Iris pigment epithelial cell (primary cell): ENCODE measurements around the gene SPOCK1.

Experiments
- DNase-seq: peaks from one replicate; pipeline ENCODE4 v3.0.0-alpha.2; 2011; ENCODE audit warnings: low read depth

The SPOCK1 gene

DNA sequence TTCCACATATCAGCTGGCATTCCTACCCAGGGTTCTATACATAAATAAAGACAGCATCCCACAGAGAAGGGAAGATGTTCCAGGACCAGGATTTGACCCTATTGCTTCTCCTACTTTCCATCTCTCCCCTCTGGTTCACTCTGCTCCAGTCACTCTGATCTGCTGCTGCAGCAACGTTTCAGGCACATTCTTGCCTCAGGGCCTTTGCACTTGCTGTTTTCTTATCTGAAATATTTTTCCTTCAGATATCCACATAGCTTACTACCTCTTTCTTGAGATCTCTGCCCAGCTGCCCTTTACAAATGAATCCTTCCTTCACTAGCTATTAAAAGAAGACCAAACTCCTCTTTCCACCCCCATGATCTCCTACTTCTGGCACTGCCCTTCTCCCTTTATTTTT lies 204.5 kb downstream of the SPOCK1 start:
- DNase-seq = no peak

DNA sequence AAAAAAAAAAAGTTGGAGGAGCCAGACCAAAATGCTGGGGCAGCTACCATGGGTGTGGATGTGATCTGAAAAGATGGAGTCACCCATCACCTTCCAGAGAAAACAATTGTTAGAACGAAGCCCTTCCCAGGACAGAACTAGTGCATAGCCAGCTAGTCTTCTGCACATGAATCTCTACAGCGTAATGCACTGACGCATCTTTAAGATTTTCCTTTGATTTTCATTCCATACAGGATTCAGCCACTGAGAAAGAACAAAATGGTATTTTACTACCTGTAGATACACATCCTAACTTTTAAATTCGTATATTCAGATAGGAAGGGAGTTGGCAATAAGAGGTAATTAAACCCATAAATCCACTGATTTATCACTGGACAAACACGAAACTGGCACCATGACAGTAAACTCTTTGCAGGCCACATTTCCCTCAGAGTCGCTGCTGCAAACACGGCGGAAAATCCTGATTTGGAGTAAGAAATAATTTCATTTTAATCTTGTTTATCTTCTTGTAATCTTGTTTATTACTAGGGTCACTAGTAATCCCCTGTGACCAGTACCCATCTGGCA lies 206.6 kb downstream of the SPOCK1 start:
- DNase-seq = no peak

DNA sequence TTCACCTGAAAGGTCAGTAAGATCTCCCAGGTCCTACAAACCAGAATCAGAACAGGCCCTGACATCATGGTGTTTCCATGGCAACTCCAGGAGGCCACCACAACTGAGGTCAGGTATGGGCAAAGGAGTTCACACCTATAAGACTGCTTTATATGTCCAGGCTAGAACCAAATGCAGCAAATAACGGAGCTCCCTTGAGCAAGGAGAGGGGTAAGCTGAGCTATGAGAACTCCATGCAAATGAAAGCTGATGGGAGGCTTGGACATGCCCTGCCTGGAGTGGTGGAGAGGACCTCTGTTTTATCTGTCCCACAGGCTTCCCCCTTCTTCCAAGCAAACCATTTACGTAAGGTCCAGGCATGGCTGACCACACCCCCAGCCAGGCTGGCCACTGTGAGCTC lies 207.7 kb downstream of the SPOCK1 start:
- no peak for DNase-seq

DNA sequence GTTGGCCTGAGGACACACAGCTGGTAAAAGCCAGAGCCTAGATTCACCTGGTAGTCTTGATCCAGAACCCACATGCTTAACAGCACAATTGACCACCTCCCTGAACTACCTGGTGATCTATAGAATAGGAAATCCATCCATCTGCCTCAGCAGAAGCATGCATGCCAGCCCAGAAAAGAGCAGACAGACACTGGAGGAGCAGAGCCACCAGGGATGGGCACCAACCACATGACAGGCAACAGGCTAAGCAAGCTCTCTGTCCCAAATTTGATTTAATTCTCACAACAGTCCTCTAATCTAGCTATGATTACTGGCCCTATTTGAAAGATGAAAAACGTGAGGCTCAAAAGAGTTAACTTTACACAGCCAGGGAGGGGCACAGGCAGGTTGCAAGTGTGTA lies 208.1 kb downstream of the SPOCK1 start:
- no peak for DNase-seq

DNA sequence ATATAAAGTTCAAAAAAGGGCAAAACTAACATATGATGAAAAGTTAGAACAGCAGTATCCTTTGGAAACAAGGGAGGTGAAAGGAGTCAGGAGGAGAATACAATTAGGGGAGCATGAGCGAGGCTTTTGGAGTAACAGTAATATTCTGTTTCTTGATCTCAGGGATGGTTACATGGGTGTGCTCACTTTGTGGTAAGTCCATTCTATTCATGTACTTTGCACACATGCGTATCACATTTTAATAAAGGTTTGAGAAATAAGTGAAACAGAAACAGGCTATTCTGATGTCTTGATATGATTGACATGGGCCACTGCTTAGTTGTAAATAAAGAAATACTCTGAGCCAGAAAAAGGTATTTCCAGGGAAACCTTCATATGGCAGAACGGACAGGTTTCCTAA lies 208.8 kb downstream of the SPOCK1 start:
- no peak for DNase-seq

DNA sequence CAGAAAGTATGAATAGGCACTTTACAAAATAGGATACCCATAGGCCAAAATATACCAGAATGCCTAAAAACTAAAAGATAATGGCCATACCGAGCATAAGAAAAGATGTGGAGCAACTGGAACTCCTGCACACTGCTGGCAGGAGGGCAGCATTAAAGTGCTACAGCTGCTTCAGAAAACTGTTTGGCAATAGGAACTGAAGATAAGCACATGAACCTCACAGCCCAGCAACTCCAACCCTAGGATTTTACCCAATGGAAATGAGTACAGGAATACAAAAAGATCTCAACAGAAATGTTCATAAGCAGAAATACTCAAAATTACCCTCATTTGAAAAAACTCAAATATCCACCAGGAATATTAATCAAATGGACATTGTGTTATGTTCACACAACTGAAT lies 209.3 kb downstream of the SPOCK1 start:
- DNase-seq = no peak

DNA sequence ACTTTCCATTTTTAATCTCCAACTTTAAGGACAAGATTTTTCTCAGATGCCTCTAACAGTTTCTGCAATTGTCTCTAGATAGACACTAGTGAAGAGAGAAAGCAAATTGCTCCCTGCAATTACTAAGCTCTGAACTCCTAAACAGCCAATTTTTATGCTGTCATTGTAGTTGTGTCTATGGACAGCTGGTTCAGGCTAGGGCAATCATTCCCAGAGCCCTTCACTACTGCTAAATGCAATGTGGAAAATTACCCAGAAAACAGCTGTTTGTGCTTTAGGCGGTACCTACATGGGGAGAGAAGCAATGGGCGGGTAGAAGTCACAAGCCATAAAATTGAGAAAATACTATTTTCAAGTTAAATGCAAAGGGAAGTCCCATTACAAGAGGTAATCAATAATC lies 211.6 kb downstream of the SPOCK1 start:
- no peak for DNase-seq

DNA sequence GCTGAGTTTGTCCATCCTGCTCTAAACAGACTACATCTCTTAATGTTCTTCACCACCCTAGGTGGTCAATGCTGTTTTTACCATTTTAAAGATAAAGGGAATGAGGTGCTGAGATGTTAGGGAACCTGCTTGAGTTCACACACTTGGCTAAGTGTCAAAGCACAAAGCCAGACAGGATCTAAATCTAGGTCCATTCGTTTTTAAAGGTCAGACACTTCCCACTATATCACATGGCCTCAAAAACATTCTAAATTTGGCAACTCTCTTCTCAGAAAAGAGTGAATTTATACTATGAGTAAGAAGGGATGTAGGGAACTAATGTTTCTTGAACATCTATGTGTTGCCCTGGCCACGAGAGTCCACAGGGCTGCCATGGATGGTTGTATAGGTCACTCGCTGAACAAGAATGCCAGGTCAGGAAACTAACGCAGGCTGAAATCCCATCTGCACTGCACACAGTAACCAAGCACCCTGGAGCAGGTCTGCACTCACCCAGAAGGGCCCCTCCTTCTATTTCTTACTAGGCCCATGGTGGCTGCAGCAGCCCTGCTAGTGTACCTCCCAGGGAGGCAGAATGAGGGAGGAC lies 213.0 kb downstream of the SPOCK1 start:
- DNase-seq = no peak

DNA sequence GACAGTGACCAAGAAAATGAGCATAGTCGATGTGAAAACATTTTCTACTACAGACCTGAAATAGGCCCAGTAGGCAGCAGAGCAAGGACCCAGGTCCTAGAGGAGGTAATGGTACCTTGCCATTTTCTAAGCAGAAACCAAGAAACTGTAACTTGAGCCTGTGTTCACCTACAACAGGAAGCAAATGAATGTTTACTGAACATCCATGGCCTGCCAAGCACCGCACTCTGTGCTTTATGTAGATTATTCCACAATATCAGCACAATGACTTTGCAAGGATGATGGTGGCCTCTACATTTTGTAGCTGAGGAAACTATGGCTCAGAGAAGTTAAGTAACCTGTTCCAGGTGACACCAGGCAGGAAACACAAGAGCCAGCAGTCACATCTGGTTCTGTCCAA lies 215.3 kb downstream of the SPOCK1 start:
- no peak for DNase-seq

DNA sequence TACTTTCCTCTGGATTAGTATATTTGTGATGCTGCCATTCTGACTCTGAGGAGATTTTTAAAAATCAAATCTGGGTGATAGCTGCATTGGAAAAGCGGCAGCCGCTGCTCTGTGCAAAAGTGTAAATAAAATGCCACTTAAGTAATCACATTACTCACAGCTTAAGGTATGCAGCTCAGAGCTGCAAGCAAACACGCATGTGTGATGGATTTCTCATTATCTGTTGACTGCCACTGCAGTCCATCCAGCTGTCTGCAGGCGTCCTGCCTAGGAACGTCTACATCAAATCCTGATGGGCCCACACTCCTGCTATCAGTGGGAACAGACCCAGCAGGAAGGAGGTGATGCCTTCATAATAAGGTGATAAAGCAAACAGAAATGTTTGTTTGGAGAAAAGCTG lies 216.9 kb downstream of the SPOCK1 start:
- DNase-seq = peak; percentile 18

DNA sequence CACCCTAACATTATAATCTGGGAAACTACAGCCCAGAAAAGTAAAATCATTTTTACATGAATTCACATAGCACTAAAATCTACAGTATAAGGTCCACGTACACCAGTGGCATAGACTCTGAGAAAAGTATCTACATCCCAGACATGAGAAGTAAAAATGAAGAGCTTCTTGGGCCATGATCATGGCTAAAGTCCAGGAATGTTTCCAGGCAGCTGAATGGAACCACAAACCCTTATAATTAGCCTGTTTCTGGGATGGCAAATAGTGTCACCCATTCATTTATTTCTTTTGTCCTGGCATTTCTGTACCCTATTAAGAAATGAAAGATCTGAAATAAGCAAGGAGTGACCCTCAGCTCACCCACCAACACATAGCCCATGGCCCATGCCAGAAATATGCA lies 217.9 kb downstream of the SPOCK1 start:
- no peak for DNase-seq

DNA sequence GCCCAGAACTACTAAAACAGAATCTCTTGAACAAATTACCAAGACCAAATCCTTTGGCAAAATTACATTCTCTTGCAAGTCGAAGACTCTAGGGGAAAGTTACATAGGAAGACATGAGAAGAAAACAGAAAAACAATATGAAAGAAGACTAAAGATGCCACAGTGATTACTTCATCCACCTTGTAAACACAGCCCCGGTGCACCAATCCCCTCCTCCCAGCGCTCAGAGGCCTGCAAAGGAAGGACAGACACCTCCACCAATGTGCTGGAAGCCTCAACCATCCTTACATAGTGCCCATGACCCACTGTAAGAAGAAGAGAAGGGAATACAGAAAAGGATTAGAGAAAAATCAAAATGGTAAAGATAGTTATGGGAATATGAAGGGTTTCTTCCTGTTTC lies 218.5 kb downstream of the SPOCK1 start:
- no peak for DNase-seq

DNA sequence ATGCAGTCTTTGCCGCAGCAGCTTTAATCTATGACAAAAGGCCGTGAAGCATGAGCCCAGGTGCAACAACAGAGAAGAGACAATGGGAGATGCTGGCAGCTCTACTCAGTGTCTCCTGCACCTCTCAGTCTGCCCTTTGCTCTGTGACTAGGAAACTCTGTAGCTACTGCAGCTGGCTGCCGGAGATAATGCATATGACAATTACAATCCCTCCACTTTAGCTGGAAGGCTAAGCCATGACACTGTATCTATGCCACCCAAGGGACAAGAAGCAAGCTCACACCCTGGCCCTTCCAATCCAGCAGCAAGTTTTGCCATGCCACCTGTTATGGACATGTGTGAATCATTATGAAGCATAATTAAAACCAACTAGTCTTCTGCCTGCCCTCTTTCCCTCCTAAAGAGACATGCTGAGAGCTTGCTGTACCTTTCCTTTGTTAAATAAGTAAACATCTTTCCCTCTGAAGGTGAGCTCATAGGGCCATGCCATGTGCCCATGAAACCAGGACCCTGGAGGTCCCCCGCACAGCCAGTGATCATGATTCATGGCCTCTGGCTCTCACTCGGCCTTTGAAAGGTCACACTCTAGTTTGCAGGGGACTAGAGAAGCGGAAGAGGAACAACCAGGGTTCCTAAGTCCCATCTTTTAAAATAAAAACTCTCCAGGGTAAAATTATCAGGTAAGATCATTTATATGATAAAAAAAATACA lies 219.4 kb downstream of the SPOCK1 start:
- no peak for DNase-seq

DNA sequence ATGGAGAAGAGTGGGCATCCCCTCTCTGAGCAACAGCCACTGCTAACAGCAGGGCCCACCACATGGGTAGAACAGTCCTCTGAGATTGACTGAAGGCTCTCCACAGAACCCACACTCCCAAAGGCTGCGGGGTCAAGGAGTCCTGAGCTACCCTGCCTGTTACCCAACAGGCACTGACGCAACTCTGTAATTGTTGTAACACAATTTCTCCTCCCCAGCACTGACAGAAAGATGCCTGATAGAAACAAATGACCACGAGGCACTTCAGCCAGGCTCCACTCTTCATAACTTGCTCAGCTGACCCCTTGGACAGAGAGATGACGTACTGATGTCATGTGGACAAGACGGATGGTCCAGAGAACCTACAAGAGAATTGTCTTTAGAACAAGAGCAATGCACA lies 220.7 kb downstream of the SPOCK1 start:
- DNase-seq = no peak

DNA sequence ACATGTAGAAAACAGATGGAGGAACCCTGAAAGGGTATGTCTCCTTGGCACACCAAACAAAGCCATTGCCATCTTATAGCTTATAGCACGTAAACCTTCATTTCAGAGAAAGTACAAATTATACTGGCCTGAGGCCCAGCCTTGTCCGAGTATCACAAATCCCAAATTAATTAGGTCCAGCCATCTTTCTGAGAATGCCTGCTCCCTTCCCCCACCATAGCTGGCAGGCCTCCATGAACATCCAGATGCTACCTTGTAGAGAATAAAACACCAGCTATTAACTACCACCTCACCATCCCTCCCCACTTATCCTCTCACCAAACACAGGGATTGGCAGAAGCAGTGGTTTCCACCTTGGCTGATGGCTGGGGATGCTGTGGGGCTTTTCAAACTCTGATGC lies 224.0 kb downstream of the SPOCK1 start:
- DNase-seq = no peak

DNA sequence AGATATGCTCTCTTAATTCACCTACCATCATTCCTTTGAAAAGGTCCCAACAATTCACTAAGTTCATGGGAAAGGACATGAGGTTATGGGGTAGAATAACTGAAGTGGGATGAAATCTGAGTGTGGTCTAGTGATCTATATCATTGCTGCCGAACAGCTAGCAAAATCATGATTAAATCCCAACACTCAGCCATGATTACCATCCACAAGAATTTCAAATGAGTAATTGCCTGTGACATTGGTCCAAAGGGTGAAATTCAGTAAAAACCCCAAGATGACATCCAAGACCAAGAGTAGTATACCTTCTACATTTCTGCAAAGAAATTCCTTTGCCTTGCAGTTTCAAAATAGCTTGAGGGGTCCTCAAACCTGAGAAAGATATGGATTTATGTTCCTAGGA lies 225.6 kb downstream of the SPOCK1 start:
- no peak for DNase-seq

DNA sequence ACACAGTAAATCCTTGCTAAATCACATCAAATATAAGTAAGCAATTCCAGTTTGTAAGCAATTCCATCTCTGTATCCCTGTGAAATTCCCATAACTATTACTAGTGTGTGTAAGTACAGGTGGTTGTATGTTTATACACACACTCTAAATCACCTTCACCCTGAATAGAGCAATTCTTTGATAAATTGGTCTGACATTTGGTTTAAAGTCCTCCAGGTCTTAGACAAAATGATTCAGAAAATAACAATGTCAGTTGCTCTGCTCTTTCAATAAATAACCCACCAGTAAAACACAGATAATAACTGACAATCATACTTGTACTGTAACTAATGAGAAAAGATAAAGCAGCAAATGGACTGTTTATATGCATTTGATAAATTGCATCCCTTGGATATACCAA lies 226.3 kb downstream of the SPOCK1 start:
- DNase-seq = no peak

DNA sequence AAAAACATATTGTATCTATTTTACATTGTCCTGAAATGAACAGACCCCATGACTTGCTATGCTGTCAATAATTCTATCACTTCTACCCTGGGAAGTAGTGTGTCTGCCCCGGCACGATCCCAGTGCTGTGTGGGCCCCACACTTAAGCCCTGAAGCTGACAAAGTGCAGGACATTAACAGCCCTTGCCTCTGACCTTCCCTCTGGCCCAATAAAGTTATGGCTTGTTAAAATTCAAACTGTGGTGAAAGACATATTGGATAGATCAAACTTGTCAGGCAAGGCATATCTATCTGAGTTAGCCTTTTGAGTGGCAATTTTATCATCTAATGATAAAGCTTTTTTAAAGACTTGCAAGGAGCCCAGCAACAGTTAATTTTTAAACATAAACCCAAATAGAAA lies 229.2 kb downstream of the SPOCK1 start:
- no peak for DNase-seq

DNA sequence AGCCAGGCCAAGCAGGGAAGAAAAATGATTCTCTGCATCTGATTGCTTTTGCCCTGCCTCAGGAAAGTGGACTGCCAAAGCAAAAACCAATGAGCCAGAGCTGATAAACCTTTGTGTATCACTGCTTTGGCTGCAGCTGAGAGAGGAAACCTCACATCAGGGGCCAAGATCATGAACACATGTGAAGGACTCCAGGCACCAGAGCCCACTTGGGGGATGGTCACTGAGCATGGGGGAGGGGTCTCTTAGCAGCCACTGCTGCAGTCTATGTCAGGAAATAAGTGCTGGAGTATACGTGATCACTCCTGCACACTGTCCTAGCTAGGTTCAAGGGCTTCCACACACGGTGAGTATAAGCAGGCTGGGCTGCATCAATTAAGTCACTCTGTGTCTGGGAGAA lies 229.9 kb downstream of the SPOCK1 start:
- no peak for DNase-seq

DNA sequence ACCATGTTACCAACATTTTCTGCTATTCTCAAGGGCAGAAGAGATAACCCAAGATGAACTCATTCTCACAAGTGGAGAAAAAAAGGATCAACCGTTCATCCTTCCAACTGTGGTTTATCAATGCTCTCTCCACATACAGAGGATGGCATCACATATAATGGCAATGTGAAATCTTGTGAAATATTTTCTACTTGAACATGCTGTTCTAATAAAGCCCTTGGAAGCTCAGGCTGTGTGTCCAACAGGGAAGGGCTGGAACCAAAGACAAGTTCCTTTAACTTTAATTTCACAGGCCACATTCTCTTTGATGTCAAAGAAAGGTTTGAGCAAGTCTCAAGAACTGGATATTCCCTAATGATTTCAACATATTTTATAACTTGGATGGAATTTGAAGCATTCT lies 230.5 kb downstream of the SPOCK1 start:
- no peak for DNase-seq

DNA sequence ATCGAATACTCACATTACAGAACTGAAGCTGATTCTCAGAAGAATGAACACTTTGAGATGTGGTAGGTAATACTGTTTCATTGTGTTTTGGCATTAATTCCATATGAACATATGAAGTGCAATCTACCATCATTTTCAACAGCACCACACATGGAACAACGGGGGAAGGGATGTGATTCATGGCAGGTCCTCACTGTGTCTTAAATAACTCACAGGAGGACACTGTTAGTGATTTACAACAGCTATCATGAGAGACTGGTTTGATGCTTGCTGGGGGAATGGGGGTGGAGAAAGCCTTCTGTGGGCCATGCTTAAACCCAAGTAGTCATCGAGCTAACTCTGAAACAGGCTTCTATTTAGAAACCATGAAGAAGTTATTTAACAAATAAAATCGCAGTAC lies 232.9 kb downstream of the SPOCK1 start:
- no peak for DNase-seq

DNA sequence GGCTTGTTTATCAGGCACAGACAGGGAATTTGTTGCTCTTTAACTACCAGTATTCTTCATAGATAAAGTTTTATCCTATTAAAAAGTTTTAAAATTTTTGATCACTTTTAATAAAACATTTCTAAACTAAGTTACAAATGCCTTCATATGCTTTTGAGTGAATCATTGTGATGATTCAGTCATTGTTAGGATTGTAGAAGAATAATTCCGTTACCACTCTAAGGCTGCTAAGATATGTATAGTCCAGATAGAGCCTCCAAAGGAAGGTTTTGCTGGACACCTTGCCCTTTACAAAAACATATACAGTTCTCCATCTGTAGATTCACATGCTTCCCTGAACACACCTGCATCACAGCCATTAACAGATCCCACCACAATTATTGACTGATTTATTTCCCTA lies 233.7 kb downstream of the SPOCK1 start:
- no peak for DNase-seq

DNA sequence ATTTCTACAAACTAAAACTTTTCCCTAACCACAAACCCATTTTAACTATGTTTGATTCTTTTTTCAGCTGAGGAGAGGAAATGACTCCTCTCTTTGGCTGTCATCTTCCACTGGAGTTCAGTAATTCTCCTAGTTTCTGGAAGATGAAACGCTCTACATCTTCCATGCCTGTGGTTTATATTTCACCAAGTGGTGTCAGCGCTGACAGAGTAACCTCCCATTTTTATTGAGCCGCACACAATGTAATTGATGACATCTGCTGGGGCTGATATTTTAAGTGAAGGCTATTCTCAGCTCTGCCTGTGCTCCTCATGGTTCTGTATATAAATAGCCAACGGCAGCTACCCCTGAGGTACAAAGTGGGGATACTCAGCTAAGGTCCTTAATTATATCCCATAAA lies 234.6 kb downstream of the SPOCK1 start:
- no peak for DNase-seq

DNA sequence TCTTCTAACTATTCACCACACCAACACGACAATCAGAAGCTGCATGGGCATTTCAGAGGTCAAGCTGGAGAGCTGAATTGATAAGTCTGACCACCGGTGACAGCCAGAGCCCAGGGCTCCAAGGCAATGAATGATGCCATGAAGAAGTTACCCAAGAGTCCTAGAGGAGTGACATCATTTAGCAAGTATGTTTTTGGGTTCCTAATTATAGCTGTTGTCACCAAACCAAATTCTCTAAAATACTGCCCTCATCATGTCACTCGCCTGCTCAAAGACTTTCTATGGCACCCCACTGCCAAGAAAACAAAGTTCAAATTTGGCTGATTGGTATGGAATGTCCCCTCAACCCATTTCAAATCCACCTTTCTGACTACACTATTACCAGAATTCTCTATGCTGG lies 235.1 kb downstream of the SPOCK1 start:
- DNase-seq = no peak
